Lung (tissue), 12 donors: Measurements from ENCODE around the gene PACSIN1. TPM values are rescaled to one million over a fixed set of nuclear protein-coding genes. Genes with fewer than 3 reads are reported as not detected.

ENCODE experiments used
- ATAC-seq: fragments of 200-7000 bp; cut with Tn5 transposase; one replicate; pipeline ENCODE4 v1.9.1; 2020; ENCODE audit warnings: moderate number of reproducible peaks; ENCODE audit not compliant: insufficient read depth, low FRiP score
- DNase-seq, 3 donors: peaks; one replicate each; pipeline ENCODE4 v3.0.0-alpha.2; 2013 to 2017
- H3K27ac ChIP-seq, 2 donors: one replicate each; pipeline ENCODE4 v1.5.1; 2013; ENCODE audit warnings: mild to moderate bottlenecking in 2 of 2, moderate library complexity in 2 of 2, control low read depth in 1 of 2, inconsistent platforms in 1 of 2, low read depth in 1 of 2, low read length in 1 of 2
- H3K27me3 ChIP-seq, 3 donors: one replicate each; pipeline ENCODE4 v1.5.1; 2013; ENCODE audit warnings: low read length in 2 of 3; ENCODE audit not compliant: control insufficient read depth in 3 of 3, insufficient read depth in 3 of 3
- H3K36me3 ChIP-seq, 4 donors: one replicate each; pipeline ENCODE4 v1.5.1; 2013; ENCODE audit warnings: low read length in 4 of 4, mild to moderate bottlenecking in 1 of 4, moderate library complexity in 1 of 4; ENCODE audit not compliant: control insufficient read depth in 4 of 4, insufficient read depth in 4 of 4
- H3K4me1 ChIP-seq, 5 donors: one replicate each; pipeline ENCODE4 v1.5.1; 2013; ENCODE audit warnings: low read length in 5 of 5, mild to moderate bottlenecking in 2 of 5, moderate library complexity in 1 of 5; ENCODE audit not compliant: control insufficient read depth in 5 of 5, insufficient read depth in 5 of 5
- H3K4me3 ChIP-seq: one replicate; pipeline ENCODE4 v1.5.1; 2013; ENCODE audit warnings: mild to moderate bottlenecking, control low read depth, moderate library complexity
- H3K9ac ChIP-seq, 2 donors: one replicate each; pipeline ENCODE4 v1.5.1; 2013; ENCODE audit warnings: low read length in 2 of 2, control low read depth in 1 of 2; ENCODE audit not compliant: insufficient read depth in 1 of 2
- H3K9me3 ChIP-seq, 4 donors: one replicate each; pipeline ENCODE4 v1.5.1; 2013; ENCODE audit warnings: low read length in 3 of 4, mild to moderate bottlenecking in 1 of 4, moderate library complexity in 1 of 4; ENCODE audit not compliant: control insufficient read depth in 4 of 4, insufficient read depth in 3 of 4
- WGBS, 2 donors: extraction: QIAGEN DNeasy Blood & Tissue Kit; methylation state at CpG; one replicate each; pipeline ENCODE4 v1.1.7; 2013; 5-methylcytosine and 5-hydroxymethylcytosine counted together
- polyA plus RNA-seq, 2 donors: library from polyadenylated mRNA; stranded (reverse); fragments of 200-250 nt; gene quantifications; one replicate each; pipeline ENCODE4 v1.2.1, GENCODE V29; 2013
- total RNA-seq, 2 donors: library from RNA; depleted of rRNA in 1 of 2; stranded (reverse); fragments of >200 nt in 1 of 2; gene quantifications; one replicate each; pipeline ENCODE4 v1.2.1, GENCODE V29; 2014 to 2021
- TF ChIP-seq, protein P1 (sequence below): IDR thresholded peaks from 2 replicates; pipeline ENCODE4 v1.5.1; 2012; ENCODE audit warnings: mild to moderate bottlenecking; ENCODE audit errors: control extremely low read depth, extremely low read depth
- donor health status: control.
- donor health status: control.
- donor health status: Bipolar disorder and iron deficiency.
- donor health status: healthy.
- donor health status: DM: yes; HTN: yes; CAD: no.

The PACSIN1 gene
- total and polyA plus RNA-seq, 4 donors, result 0.02 to 0.17 (median 0.12) TPM

DNA sequence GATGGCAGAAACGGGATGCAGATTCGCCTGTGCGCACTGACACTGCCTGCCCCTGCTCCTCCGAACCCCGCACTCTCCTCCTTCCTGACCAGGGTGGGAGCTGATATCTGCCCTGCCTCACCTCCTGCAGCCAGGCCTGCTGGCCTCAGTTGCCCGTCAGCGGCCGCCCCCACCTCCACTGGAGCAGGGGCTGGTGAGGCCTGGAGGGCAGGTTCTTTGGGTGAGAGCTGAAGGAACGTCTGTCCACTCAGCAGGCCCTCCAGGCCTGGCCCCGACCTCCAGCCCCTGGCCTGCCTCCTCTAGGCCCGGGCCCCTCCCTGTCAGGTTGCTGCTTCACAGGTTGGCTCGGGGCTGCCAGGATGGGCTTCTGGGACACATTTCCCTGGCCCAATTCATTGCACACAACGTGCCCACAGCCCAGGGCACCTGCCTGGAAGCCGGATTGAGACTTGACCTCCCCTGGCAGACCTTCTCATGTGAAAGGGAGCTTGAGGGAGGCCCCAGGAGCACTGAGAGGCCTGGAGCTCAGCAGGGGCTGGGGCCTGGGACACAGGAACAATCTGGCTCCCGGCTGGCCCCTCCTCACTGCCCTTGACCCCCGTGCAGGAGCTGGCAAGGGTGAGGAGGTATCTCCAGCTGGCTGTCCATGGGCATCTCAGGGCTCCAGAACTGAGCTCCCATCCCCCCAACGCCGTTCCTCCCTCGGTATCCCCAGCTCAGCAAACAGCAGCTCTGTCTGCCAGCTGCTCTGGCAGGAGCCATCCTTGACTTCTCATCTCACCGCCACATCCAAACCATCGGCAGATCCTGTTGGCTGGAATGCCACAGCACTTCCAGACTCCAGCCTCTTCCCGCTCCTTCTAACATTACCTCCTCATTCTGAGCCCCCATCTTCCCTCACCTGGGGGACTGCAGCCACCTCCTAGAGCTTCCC lies 50.8 kb downstream of the PACSIN1 start:
- no peak overlapping the region for H3K4me3 ChIP-seq
- peaks cover 0 to 9% (median 0%) of the 10 kb centered on the region in 5 donors for H3K4me1 ChIP-seq
- no peak overlapping the region for H3K27ac ChIP-seq
- DNase-seq (peak in 1 of 3 donors; percentile 6), ATAC-seq (no peak)
- H3K9ac ChIP-seq, result no peak overlapping the region
- TF ChIP-seq, protein P1, sequence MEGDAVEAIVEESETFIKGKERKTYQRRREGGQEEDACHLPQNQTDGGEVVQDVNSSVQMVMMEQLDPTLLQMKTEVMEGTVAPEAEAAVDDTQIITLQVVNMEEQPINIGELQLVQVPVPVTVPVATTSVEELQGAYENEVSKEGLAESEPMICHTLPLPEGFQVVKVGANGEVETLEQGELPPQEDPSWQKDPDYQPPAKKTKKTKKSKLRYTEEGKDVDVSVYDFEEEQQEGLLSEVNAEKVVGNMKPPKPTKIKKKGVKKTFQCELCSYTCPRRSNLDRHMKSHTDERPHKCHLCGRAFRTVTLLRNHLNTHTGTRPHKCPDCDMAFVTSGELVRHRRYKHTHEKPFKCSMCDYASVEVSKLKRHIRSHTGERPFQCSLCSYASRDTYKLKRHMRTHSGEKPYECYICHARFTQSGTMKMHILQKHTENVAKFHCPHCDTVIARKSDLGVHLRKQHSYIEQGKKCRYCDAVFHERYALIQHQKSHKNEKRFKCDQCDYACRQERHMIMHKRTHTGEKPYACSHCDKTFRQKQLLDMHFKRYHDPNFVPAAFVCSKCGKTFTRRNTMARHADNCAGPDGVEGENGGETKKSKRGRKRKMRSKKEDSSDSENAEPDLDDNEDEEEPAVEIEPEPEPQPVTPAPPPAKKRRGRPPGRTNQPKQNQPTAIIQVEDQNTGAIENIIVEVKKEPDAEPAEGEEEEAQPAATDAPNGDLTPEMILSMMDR, result no peak
- 88 to 92% methylated on average over 22 of the region's 22 CpGs for WGBS, 2 donors
- H3K36me3 ChIP-seq, result no peaks in the 10 kb centered on the region
- H3K27me3 ChIP-seq, result peaks cover 0 to 2% (median 0%) of the 10 kb centered on the region in 3 donors
- H3K9me3 ChIP-seq, result no peaks in the 10 kb centered on the region

DNA sequence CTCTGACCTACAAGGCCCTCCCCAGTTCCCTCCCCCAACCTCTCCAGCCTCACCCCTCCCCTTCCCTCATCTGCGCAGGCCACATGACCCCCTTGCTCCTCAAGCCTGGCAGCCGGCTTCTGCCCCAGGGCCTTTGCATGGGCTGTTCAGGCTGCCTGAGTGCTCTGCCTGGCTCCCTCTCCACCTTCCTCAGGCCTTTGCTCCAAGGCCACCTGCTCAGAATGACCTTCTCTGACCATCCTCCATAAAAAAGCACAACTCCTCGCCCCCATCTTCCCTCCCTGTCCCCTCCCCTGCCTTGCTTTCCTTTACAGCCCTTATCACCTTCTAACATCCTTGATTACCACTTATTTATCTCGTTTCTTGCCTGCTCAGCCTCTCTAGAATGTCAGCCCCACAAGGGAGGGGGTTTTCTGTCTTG lies 51.6 kb downstream of the PACSIN1 start:
- DNase-seq, result peak in 1 of 3 donors; percentile 0
- TF ChIP-seq, protein P1, result no peak
- Histone ChIP-seq H3K4me3 (no peak overlapping the region), H3K27ac (no peak overlapping the region), H3K9ac (no peak overlapping the region), H3K9me3 (no peaks in the 10 kb centered on the region), H3K36me3 (no peaks in the 10 kb centered on the region), H3K27me3 (peaks cover 0 to 2% (median 0%) of the 10 kb centered on the region in 3 donors), H3K4me1 (peaks cover 0 to 9% (median 0%) of the 10 kb centered on the region in 5 donors)
- 76 to 80% methylated on average over 4 of the region's 4 CpGs for WGBS, 2 donors
- ATAC-seq, result no peak

DNA sequence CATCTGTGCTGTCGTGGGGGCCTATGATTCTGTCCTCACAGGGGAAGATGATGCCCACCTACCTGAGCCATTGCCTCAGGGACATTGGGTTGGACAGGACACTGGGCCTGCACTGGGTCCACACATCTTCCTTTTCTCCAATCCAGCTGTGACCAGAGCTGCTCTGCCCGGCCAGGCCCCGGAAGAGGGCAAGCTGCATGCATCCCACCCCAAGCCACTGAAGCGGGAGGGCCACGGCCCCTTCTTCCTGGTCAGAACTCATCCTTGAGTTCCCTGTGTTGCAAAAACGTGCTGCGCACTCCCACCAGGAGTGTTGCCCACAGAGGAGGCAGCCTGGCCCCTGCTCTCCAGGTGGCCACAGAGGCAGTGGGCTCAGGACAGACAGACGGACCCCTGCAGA lies 52.1 kb downstream of the PACSIN1 start:
- Histone ChIP-seq H3K36me3 (no peaks in the 10 kb centered on the region), H3K4me3 (no peak overlapping the region), H3K4me1 (peaks cover 0 to 9% (median 0%) of the 10 kb centered on the region in 5 donors), H3K27ac (no peak overlapping the region), H3K9me3 (no peaks in the 10 kb centered on the region), H3K9ac (no peak overlapping the region), H3K27me3 (peaks cover 0 to 2% (median 0%) of the 10 kb centered on the region in 3 donors)
- 86 to 93% methylated on average over 8 of the region's 8 CpGs for WGBS, 2 donors
- TF ChIP-seq, protein P1, result no peak
- DNase-seq (peak in 1 of 3 donors; percentile 4), ATAC-seq (no peak)
